DMS153 treated with DMSO at 0.1 percent for 48 hours (cell line): ENCODE data around the gene PSMD1.
A peak's percentile ranks its signal among the peaks of the same experiment; 100 is the strongest.
"Not testable (repeated sequence)": the region's sequence is repeated elsewhere in the genome, so short reads cannot be mapped to it uniquely, and the experiment has no call there.

Source experiments
- DNase-seq: peaks from one replicate; lab custom pipeline; 2025; ENCODE audit not compliant: unreplicated experiment; lab: John Stamatoyannopoulos, UW

PSMD1 gene

GRCh38 chr2:231182513-231182899, 125.8 kb downstream of the PSMD1 start:
- DNase-seq, result no peak

DNA sequence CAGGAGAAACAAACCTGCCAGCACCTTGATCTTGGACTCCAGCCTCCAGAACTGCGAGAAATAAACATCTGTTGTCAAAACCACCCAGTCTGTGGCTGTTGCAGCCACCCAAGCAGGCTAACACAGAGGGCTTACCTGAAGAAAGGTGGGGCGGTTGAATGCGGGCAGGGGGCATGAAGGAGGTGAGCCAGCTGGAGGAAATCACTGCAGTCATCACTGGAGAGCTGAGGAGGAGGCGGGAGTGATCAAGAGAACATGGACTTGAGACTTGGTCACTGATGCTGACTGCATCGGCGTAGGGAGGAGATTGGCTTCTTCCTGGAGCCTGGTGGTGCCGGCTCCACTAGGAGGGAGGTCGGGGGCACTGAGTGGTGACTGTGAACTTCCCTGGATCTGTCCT, 127.2 kb downstream of the PSMD1 start:
- no peak for DNase-seq

- no peak for DNase-seq
Measured at GRCh38 chr2:231184319-231184718, 127.7 kb downstream of the PSMD1 start.

DNA sequence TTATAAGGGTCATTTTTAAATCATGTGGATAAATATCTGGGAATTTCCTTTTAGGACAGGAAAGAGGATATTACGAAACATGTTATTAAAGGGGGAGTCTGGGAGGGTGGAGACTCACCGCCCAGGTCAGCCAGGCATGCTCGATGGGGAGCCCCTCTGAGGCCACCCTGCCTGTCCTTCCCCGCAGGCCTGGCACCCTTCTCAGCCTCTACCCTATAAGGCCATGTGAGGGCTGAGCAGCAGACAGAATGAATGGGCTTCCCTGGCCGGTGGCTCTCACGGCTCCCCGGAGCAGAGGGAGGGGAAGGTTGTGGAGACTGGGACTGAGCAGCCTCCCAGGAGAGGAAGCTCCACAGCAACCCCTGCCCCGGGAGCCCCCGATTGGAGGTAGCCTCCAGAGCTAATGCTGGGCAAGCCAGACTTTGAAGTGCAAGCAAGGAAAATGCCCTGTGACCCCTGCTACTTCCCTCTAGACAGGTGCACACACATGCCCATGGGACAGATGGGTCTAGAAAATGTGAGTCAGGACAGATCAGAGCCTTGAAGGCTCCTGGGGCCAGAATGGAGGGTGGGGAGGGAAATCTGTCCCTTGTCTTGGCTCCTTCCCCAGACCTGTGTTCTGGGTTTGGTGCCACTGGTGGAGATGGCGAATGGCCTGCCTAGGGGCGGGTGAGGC, 128.5 kb downstream of the PSMD1 start:
- DNase-seq, result no peak

- no peak for DNase-seq
Measured at GRCh38 chr2:231185886-231186285, 129.2 kb downstream of the PSMD1 start.

DNA sequence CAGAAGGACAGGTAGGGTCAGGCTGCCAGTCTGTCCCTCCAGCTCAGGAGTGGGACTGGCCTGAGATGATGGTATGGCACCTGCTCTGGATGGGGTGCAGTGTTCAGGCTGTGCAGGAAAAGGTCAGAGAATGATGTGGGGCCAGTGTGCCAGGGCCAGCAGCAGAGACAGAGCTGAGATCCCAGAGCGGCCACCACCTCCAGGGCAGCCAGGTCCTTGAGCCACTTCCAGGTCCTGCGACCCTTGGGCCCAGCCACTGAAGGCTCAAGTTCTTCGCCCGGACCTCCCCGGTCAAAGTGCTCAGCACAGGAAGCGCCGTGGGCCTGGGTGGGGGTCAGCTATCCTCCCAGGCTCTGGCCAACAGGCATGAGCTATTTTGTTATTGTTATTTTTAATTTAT, 129.7 kb downstream of the PSMD1 start:
- no peak for DNase-seq

- no peak for DNase-seq
Measured at GRCh38 chr2:231187736-231188505, 131.3 kb downstream of the PSMD1 start.

- no peak for DNase-seq
Measured at GRCh38 chr2:231188506-231189170, 132.0 kb downstream of the PSMD1 start.

- DNase-seq, result no peak
Measured at GRCh38 chr2:231189171-231189530, 132.5 kb downstream of the PSMD1 start.

DNA sequence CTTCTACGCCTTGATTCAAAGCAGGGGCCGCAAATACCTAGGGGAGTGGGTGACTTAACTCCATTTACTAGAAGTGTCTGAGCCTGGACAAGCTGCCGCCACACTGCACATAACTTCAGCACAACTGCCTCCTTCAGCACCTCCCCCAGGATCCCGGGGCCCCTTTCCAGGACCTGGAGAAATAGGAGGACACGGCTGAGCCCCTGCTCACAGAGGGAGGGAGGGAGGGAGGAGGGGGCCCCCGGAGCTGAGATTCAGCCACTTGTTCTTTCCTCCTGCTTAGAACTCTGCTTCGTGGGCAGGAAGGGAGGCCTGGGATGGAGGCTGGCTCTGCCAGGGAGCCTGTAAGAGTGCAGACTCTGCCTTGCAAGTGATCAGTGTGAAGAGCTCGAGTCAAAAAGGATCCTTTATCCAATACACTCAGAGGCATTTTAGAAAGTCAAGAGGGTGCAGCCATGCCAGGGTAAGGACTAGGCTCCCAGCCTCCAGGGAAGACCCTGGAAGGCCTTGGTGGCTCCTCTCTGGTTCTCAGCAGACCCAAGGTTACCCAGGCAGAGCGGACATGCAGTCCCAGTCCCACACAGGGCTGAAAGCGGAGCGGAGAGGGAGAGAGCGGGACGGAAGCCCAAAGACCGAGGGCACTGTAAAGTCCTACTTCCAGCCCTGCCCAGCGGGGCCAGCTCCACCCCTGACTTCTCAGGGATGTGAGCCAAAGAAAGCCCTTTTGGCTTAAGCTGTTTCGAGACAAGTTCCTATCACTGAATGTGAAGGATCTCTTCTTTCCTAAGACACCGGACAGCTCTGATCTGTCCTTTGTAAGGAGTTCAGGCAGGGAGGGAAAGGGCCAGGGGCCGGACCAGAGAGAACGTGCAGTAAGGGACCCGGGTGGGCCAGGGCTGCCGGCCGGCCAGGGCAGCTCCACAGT, 133.2 kb downstream of the PSMD1 start:
- DNase-seq, result no peak

- DNase-seq, result no peak
Measured at GRCh38 chr2:231190531-231191197, 134.0 kb downstream of the PSMD1 start.

- no peak for DNase-seq
Measured at GRCh38 chr2:231191896-231192872, 135.5 kb downstream of the PSMD1 start.

GRCh38 chr2:231193216-231193615, 136.5 kb downstream of the PSMD1 start:
- no peak for DNase-seq

GRCh38 chr2:231196592-231196991, 139.9 kb downstream of the PSMD1 start:
- no peak for DNase-seq

DNA sequence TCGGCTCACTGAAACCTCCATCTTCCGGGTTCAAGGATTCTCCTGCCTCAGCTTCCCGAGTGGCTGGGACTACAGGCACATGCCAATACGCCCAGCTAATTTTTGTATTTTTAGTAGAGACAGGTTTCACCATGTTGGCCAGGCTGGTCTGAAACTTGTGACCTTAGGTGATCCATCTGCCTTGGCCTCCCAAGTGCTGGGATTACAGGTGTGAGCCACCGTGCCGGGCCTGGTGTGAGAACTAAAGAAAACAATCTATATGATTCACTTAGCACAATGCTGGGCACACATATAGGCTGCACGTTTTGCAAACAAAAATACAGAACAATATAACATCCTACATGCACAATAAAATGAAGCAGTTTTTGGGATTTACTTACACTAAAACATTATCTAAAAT, 140.5 kb downstream of the PSMD1 start:
- not testable (repeated sequence) for DNase-seq

GRCh38 chr2:231197706-231198290, 141.1 kb downstream of the PSMD1 start:
- no peak for DNase-seq

DNA sequence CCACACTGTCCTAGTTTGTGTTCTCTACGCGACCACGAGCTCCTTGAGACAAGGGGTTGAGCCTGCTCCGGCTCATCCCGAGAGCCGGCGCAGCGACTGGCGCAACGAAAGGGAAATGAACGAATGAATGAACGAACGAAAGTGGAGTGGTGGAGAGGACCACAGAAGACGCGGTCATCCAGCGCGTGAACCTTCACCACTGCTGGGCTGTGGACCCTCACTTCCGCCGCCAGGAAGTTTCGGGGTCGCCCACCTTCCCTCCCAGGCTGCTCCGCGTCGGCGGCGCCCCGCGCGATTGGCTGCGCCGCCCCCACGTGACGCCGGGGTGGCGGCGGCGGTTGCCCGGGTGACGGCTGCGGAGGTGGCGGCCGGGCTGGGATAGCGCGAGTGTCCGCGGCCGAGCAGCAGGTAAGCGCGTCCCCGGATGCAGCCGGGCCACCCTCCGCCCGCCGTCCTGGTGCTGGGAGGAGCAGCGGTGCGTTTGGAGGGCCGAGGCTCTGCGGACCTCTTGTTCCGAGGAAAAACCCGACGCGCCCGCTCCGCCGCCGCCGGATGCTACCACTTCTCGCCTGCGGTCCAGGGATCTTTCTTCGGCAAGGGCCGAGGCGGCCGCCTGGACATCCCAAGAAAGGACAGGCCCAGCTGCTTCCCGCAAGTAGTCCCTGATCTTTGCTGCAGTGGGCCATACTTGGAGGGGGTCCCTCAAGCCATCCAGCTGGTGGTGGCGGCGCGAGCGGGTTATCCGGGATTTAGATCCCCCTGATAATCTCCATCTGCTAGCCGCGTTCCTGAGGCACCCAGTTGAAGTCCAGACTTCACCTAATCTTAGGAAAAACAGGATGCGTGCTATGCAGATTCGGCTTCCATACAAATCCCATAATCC, 141.9 kb downstream of the PSMD1 start, which contains the start of gene ARMC9:
Gene ARMC9 (plus strand): TSS at position 341 of the 883 bp plus-strand sequence. CDS start 7,608 bp downstream, outside the sequence.
- peak; percentile 56 for DNase-seq

DNA sequence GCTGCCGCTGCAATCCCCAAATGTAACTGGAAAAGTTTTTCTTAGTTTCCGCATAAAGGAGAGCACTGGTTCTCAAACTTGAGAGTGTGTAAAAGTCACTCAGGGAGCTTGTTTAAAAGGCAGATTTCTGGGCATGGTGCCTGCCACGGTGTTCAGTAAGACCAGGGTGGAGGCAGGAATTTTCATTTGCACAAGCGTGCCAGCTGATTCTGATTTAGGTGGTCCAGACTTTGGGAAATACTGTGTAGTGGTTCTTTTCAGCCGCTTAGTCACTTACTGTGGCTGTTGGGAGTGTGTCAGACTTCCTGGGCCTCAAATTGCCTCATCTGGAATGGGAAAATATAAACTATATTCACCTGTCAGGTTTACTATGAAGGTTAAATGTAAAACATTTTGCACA, 142.6 kb downstream of the PSMD1 start:
- DNase-seq, result no peak
